Activated CD4-positive, alpha-beta T cell treated with anti-CD3 and anti-CD28 coated beads for 1 hour (primary cell): ENCODE measurements around the gene TEKT1.
"Not testable (repeated sequence)": the region's sequence is repeated elsewhere in the genome, so short reads cannot be mapped to it uniquely, and the experiment has no call there.

Experiments
- DNase-seq: peaks from one replicate; pipeline ENCODE4 v3.0.0-alpha.2; 2020

Gene TEKT1

GRCh38 chr17:6812295-6812694 lies 19.2 kb downstream of the TEKT1 start:
- DNase-seq, result no peak

GRCh38 chr17:6811510-6811909 lies 20.0 kb downstream of the TEKT1 start:
- no peak for DNase-seq

- DNase-seq, result no peak
Measured at GRCh38 chr17:6800422-6801027, 31.0 kb downstream of the TEKT1 start.

- DNase-seq, result no peak
Measured at GRCh38 chr17:6799738-6800137, 31.8 kb downstream of the TEKT1 start.

- no peak for DNase-seq
Measured at GRCh38 chr17:6797718-6798351, 33.7 kb downstream of the TEKT1 start.

GRCh38 chr17:6796887-6797490 lies 34.5 kb downstream of the TEKT1 start:
- no peak for DNase-seq

- DNase-seq, result no peak
Measured at GRCh38 chr17:6796017-6796886, 35.3 kb downstream of the TEKT1 start.

GRCh38 chr17:6793748-6794493 lies 37.6 kb downstream of the TEKT1 start:
- DNase-seq, result no peak

GRCh38 chr17:6789146-6789545 lies 42.4 kb downstream of the TEKT1 start:
- DNase-seq, result no peak

- no peak for DNase-seq
Measured at GRCh38 chr17:6787081-6787693, 44.3 kb downstream of the TEKT1 start.

- no peak for DNase-seq
Measured at GRCh38 chr17:6786618-6787017, 44.9 kb downstream of the TEKT1 start.

GRCh38 chr17:6782244-6782643 lies 49.3 kb downstream of the TEKT1 start:
- DNase-seq, result no peak

GRCh38 chr17:6780886-6781285 lies 50.6 kb downstream of the TEKT1 start:
- no peak for DNase-seq

GRCh38 chr17:6780001-6780400 lies 51.5 kb downstream of the TEKT1 start:
- no peak for DNase-seq

- no peak for DNase-seq
Measured at GRCh38 chr17:6779411-6779810, 52.1 kb downstream of the TEKT1 start.

GRCh38 chr17:6775871-6776405 lies 55.6 kb downstream of the TEKT1 start, which contains the start of gene FBXO39:
FBXO39 (plus strand) TSS chr17:6776215; CDS start chr17:6779869, 3,654 bp downstream.
- peak; percentile 47 for DNase-seq

GRCh38 chr17:6774906-6775305 lies 56.6 kb downstream of the TEKT1 start:
- DNase-seq, result not testable (repeated sequence)

- DNase-seq, result no peak
Measured at GRCh38 chr17:6772016-6772415, 59.5 kb downstream of the TEKT1 start.

GRCh38 chr17:6768447-6768846 lies 63.1 kb downstream of the TEKT1 start:
- no peak for DNase-seq

GRCh38 chr17:6761779-6762178 lies 69.8 kb downstream of the TEKT1 start:
- no peak for DNase-seq

GRCh38 chr17:6757747-6758146 lies 73.8 kb downstream of the TEKT1 start:
- no peak for DNase-seq
